ENCODE data around the gene SLC16A3. TPM values are rescaled to one million over a fixed set of nuclear protein-coding genes. Genes with fewer than 3 reads are reported as not detected.
A peak's percentile ranks its signal among the peaks of the same experiment; 100 is the strongest.

SLC16A3 gene
- total and polyA plus RNA-seq, 9 of the 15 experiments (the other 6 are each of a cell fraction or from before 2014, with no cell fraction given): 0.11 to 5.4 (median 1.2) TPM; not detected in 2

GRCh38 chr17:82212331-82213250 lies 16.3 kb upstream of the SLC16A3 start, which contains the start of gene CCDC57 (continued):
- TF ChIP-seq ZBTB43 (CRISPR knock-in tag; IDR thresholded peaks at IDR 0.05) (0 out of 2 replicates have a peak, but pooled peaks have one; percentile 19), GMEB1 (CRISPR knock-in tag; IDR thresholded peaks at IDR 0.05) (peak; percentile 76), VEZF1 (CRISPR knock-in tag; IDR thresholded peaks at IDR 0.05) (peak; percentile 87), GTF3C2 (IDR thresholded peaks at IDR 0.05; ENCODE audit: borderline replicate concordance, extremely low read depth, insufficient read length) (no peak), ZNF407 (IDR thresholded peaks at IDR 0.05; ENCODE audit: low read depth) (no peak)
